ENCODE results near the gene HIBADH. TPM values are rescaled to one million over a fixed set of nuclear protein-coding genes. Genes with fewer than 3 reads are reported as not detected.
A peak's percentile ranks its signal among the peaks of the same experiment; 100 is the strongest.

The HIBADH gene
- total and polyA plus RNA-seq, 9 of the 15 experiments (the other 6 are each of a cell fraction or from before 2014, with no cell fraction given), result 10.7 to 67.8 (median 36.9) TPM

- TF ChIP-seq, protein P1, sequence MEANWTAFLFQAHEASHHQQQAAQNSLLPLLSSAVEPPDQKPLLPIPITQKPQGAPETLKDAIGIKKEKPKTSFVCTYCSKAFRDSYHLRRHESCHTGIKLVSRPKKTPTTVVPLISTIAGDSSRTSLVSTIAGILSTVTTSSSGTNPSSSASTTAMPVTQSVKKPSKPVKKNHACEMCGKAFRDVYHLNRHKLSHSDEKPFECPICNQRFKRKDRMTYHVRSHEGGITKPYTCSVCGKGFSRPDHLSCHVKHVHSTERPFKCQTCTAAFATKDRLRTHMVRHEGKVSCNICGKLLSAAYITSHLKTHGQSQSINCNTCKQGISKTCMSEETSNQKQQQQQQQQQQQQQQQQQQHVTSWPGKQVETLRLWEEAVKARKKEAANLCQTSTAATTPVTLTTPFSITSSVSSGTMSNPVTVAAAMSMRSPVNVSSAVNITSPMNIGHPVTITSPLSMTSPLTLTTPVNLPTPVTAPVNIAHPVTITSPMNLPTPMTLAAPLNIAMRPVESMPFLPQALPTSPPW (CRISPR knock-in tag; IDR thresholded peaks at IDR 0.05), result peak; percentile 91
- TF ChIP-seq EHMT2 (IDR thresholded peaks at IDR 0.05) (no peak), POU5F1 (IDR thresholded peaks at IDR 0.05; ENCODE audit: borderline replicate concordance, low read depth, low read length, partially characterized antibody) (no peak), KLF16 (IDR thresholded peaks at IDR 0.05) (0 out of 2 replicates have a peak, but pooled peaks have one; percentile 27), THAP7 (CRISPR knock-in tag; IDR thresholded peaks at IDR 0.05) (no peak; the same call in 1 of the 2 replicates), TAF1 (IDR thresholded peaks at IDR 0.05; ENCODE audit: control insufficient read depth, extremely low read depth, insufficient read depth, low read length, severe bottlenecking) (peak; percentile 83), RBFOX2 (IDR thresholded peaks at IDR 0.05; ENCODE audit: low read depth, low read length) (peak; percentile 91), GATAD2B (IDR thresholded peaks at IDR 0.05; ENCODE audit: borderline replicate concordance) (peak; percentile 98), FIP1L1 (IDR thresholded peaks at IDR 0.05; ENCODE audit: low read depth, low read length, poor library complexity, severe bottlenecking) (peak; percentile 73), FOXP1 (CRISPR knock-in tag; IDR thresholded peaks at IDR 0.05) (peak; percentile 76; the same call in 1 of the 2 replicates), FOXK1 (CRISPR knock-in tag; IDR thresholded peaks at IDR 0.05; ENCODE audit: borderline replicate concordance) (peak; percentile 98), CTCFL (IDR thresholded peaks at IDR 0.05; ENCODE audit: borderline replicate concordance, insufficient read depth, low read depth, low read length, poor library complexity, severe bottlenecking) (peak; percentile 25), POLR2H (tag; IDR thresholded peaks at IDR 0.05; ENCODE audit: low read depth) (no peak), HDAC1 (IDR thresholded peaks at IDR 0.05) (peak in 1 of 2 experiments; percentile 95; a peak in 2 of 4 replicates), ZNF785 (CRISPR knock-in tag; IDR thresholded peaks at IDR 0.05) (no peak), ATF1 (CRISPR knock-in tag; IDR thresholded peaks at IDR 0.05) (peak; percentile 47; the same call in 1 of the 2 replicates), ATF1 (tag; IDR thresholded peaks at IDR 0.05) (peak; percentile 97), ATF7 (IDR thresholded peaks at IDR 0.05) (peak; percentile 93), SAFB (IDR thresholded peaks at IDR 0.05; ENCODE audit: borderline replicate concordance, low read depth, low read length) (peak; percentile 99), ZFX (CRISPR knock-in tag; IDR thresholded peaks at IDR 0.05) (peak; percentile 90), MEIS2 (IDR thresholded peaks at IDR 0.05; ENCODE audit: partially characterized antibody) (peak; percentile 84), RCOR1 (IDR thresholded peaks at IDR 0.05; ENCODE audit: borderline replicate concordance in 1 of 2, low read depth in 2 of 2, low read length in 2 of 2) (peak in 1 of 2 experiments; percentile 73; a peak in 1 of 4 replicates), E2F4 (CRISPR knock-in tag; IDR thresholded peaks at IDR 0.05; ENCODE audit: low read depth) (peak; percentile 37; the same call in 1 of the 2 replicates)
Observed at GRCh38 chr7:27662490-27663205, at the start of gene HIBADH (continued).
